Epidermal melanocyte (primary cell): ENCODE results near the gene RGL1.

Source experiments
- DNase-seq: peaks from one replicate; pipeline ENCODE4 v3.0.0; 2011; ENCODE audit warnings: low spot score; ENCODE audit not compliant: insufficient read length

RGL1 gene

DNA sequence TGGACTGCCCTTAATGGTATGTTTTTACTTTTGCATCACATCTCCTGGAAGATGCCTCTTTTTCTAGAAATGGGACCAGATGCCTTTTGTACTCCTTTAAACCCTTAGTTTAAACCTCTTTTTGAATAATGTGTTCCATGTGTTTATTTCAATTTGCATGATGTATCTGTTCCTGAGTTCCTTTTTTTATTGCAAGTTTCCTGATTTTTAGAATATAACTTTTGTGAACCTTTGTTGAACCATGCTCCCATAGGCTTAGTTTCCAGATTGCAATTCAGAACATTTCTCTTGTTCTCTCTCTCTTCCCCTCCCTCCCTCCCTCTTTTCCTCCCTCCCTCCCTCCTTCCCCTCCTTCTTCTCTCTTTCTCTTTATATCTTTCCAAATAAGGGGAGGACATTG lies 81.9 kb downstream of the RGL1 start:
- DNase-seq: no peak

DNA sequence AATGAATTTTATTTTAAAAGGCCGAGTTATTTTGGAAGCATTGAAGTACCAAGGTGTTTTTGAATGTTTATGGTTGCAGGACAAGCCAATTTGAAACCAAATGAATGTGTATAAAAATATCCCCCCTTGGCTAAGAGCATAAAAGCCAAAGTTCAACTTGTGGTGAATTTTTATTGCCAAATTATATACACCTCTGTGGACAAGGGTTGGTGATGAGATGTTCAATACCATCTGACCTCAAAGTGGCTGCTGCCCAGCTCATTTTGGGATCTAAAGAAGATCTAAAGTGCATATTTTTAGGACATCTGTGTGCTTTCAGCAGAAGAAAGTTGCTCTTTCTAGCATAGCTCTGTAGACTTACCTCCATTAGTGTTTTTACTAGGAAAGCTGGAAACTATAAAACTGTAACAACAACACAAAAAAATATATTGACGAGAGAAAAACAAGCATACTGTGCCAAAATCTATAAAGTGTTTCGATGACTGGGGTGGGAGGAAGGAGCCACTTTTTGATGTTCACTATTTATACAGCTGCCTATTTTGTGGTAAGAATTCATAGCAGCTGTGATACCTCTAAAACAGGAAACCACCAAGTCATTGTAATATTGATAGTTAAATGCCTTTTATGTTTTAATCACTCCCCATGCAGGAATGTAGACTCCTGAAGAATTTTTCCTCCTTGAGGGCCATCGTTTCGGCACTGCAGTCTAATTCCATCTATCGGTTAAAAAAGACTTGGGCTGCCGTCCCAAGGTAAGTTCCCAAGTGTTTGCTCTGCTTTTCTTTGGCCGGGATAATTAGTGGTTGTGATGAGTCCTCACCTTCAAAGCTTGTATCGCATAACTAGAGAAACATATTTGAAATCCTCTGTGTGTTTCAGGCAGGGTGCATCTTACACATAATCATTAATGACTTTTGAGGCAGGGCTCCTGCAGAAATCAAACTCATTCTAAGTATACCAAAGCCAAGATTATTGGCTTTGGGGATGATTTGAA lies 83.2 kb downstream of the RGL1 start:
- DNase-seq: no peak

DNA sequence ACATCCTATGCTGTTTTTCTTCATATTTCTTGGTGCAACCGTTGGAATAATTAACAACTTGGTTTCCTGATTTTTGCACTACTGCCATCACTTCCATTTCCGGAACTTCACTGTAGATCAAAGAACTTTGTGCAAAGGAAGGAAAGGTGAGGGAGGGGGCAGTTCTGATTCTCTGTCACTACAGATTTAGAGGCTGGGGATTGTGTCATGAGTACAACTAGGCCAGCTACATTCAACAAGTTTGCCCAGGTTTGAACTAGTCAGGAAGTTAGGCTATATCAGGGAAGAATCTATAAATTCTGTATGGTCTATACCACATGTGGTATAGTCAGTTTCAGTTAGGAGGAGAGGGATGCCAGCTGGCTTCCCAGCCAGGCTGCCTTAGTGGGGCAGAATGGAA lies 84.2 kb downstream of the RGL1 start:
- DNase-seq: no peak

DNA sequence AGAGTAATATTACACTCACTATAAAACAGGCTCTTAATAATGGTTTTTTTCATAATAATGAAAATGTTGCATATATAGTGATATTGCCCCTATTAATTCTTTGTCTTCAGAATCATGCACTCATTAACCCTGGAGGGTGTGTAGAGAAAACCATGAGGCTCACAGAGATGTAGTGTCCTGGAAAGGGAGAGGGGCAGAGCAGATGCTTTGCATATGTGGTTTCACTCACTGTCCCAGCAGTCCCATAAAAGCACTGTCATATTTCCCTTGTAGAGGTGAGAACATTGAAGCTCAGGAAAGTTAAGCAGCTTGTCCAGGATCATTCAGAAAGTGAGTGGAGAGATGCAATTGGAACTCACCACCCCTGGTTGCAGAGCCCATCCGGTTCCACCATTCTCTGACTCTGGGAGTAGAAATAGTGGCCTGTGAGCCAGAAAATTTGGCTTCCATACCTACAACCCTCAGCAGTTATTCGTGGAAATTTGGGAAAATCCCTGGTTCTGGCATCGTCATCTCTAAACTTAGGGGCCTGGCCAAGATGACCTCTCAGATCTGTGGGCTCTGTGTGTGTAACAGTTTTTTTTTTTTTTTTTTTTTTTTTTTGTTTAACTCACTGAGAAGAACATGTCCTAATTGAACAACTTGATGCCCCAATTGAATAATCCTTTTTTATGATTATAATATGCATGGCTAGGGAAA lies 86.4 kb downstream of the RGL1 start:
- DNase-seq: no peak

DNA sequence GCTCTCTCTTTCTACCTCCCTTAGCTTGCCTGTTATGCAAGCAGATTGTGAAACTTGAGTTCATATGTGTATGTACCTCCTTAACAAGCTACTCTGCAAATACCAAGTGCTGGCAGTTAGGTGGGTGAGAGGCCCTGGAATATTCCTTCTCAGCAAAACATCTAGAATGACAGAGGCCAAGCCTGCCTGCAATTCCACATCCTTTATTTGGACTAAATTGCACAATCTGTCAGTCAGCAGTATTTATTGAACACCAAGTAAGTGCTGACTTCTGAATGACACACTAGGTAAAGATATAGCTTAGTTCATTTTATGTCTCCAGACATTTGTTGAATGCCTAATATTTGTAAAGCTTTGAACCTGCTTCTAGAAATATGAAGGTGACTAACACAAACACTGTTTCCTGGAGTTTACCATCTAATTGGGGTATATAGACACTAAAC lies 87.5 kb downstream of the RGL1 start:
- DNase-seq: no peak

DNA sequence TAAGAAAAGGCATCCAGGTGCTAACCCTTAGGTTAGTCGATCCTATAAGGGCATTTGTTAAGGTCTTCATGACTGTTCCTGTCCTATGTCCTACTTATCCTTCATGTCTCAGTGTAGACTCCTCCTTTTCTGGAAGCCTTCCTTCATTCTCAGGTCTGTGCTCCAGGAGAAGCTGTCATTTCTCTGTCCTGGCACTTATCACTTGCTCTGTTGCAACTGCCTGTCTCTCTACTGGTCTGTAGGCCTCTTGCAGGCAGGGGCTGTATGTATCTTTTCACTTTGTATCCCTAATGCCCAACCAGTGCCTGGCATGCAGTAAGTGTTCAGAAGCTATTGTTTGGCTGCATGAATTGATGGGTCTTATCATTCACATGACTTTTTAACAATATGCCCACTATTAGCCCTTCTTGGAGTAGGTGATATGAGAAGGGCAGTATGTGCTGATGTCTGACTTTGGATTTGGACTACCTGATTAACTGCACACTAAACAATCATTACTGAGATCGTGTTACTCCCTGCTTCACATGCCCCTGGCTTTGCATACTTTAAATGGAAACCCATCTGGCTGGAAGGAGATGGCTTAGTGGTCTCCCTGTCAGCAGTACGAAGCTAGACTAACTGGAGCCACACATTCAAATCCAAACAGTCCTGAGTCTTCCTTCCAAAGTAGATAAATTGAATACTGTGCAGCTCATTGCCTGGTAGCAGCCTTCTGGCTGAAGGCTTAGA lies 88.8 kb downstream of the RGL1 start:
- no peak for DNase-seq

DNA sequence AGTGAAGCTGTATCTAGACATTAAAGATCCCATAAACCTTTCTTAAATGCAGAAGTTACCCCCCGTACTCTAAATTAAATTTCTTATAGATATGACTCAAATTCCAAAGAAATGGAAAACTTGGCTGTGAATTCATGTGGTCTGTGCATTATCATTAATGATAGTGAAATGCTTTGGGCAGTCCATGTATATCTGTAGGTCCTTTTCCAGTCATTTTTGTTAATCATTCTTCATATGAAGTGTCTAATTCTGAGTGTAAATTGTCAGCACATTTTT lies 89.3 kb downstream of the RGL1 start:
- DNase-seq: no peak

DNA sequence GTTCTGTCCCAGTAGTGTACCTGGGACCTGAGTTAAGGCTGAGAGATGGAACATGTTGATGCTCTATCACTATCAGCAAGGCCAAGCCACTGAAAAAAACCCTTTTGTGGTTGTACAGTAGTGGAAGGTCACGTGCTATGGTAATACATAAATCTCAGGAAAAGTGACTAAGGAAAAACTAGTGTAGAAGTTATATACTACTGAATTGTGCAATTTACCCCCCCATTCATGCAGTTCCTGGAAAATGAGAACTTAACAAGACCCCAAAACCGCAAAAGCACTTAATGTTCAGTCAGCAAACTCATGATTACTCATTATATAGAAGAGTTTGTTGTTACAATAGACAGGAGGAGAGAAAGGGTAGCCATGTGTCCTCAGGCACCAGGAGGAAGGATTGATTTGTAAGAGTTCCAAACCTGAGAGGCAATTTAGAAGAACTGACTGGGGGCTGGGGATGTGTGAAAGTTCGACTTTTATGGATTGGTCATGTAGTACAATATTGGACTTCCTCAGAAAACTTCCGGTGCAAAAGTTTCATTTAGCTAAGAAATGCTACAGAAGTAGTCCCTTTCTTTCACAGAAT lies 91.6 kb downstream of the RGL1 start:
- DNase-seq: no peak

DNA sequence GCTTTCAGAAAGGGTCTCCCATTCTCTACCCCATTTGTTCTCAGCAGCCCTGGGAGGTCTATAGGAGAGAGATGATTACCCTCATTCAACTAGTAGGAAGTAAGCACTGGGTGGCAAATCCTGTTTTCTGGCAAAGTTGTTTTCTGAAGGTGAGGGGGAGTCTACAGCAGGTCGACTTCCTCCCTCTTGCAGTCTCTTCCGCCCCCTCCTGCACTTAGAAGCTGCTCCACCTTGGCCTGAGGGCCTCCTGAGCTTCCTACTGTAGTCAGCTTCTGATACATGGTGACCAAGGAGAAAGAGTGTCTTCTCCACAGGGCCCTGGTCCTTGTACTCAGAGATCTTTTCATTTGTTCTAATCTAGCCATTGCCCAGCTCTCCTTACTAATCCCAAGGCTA lies 93.1 kb downstream of the RGL1 start:
- DNase-seq: no peak

DNA sequence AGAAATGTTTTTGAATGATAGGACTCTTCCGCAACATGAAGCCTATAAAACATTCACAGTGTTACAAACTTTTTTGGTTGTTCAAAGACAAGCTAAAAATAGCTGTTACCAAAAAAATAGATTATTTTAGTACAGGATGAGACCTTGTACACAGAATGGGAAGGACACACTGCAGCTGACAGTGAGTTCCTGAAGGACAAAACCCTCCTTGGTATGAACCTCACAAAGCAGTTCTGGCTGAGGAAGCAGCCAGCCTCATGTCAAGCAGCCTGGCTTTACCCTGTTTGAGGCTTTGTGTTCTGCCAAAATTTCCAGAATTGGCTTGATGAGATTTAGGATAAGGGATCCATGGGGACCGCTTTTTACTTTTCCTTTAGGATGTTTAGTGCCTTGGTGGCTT lies 93.7 kb downstream of the RGL1 start:
- no peak for DNase-seq

DNA sequence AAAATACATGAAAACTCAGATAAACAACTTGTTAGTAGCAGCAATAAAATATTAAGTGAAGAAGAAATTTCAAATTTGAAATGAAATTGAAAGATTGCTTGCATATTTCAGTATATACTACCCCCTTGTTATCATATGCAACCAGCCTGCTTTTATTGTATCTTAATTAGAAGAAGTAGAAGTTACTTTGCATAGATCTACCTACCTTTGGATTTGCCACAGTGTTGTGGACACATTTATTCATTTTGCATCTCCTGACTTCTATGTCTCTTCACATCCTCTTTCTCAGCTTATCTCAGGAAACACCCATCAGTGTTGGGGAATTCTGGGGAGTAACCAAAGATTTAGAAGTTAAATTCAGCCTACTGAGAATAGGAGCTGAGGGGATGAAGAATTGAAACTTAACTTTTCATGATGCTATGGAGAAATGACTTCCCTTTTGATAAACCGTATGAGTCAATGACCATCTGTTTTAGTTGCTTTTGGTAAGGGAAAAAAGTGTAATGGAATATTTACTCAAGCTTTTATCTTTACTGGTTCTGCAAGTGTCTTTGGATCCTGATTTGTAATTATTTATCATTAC lies 96.9 kb downstream of the RGL1 start:
- DNase-seq: no peak

DNA sequence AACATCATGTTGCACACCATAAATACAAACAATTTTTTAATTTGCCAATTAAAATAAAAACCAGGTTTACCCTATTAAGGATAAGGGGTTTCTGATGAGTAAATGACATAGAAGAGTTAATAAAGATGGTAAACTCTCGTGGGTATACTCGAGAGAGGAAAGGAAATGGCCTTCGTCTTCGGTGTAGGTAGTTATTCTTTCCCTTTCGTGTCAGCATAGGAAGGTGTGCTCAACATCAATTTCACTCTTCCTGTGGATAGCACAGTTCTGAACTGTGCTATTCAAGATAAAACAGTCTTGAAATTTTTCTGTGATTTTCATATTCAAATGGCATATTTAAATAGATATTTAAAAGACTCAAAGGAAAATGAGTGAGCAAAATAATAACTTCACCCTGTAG lies 98.2 kb downstream of the RGL1 start:
- no peak for DNase-seq

DNA sequence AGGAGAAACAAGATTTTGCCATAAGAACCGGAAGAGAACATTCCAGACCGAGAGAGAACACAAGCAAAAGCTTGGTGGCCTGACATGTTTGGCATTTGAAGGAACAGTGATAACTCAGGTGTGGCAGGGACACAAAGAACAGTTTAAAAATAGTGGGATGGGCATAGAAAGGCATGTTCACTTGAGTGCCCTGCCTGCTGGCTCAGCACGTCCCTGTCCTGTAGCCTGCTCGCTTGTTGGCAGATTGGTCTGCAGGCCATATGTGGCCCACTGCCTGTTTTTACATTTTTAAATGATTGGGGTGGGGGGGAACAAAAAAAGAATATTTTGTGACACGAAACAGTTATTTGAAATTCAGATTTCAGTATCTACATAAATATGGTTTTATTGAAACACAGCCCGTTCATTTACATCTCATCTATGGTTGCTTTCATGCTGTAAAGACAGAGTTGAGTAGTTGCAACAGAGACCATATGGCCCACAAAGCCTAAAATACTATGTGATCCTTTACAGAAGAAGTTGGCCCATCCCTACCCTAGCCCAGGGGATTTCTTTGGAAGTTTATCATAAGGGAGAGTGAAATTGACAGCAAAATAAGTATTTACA lies 100.7 kb downstream of the RGL1 start:
- no peak for DNase-seq

DNA sequence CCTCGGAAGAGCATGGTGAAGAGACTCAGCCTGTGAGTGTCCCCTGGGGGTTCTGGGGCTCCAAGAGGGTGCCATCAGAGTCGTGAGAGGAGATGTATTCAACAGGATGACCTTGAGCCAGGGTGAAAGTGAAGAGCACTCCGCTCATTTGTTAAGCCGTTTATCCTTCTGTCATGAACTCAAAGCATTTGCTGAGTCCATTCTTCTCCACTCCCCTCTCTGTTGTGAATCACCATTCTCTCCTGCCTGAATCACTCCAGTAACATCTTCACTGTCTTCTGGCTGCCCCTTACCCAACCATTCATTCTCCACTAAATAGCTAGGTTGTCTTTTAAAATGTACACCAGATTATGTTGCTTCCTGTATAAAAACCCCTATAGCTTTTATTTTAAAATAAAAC lies 102.2 kb downstream of the RGL1 start:
- DNase-seq: no peak

DNA sequence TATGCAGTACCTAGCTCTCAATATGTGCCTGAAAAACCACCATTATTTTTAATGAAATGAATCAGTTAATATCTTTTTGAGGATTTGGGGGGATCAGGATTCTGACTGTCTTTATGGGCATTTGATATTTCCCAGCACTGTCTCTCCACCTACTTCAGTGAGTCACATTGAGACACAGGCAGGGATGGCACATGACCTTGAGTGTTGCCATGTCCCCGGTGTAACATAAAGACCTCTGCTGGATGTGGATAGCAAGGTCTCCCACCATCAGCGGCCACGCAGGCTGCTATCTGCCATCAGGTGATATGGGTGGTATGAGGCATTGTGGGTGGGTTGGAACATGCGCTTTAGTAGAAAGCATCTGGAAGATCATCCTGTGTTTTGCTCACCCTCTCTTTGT lies 103.2 kb downstream of the RGL1 start:
- DNase-seq: no peak

DNA sequence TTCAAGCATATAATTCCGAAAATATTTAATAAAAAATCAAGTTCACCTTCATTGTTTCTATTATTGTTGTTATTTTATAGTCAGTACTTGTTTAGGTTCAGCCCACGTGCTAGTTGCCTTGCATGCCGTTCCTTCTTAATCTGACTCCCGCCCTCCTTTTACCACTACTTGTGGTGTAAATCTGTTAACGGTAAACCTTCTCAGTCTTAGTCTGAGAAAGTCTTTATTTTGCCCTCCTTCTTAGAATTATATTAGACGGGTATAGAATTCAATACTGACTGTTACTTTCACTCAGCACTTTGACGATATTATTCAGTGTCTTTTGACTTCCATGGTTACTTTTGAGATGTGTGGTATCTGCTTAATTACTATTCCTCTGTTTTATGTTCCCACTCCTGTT lies 104.8 kb downstream of the RGL1 start:
- DNase-seq: no peak

DNA sequence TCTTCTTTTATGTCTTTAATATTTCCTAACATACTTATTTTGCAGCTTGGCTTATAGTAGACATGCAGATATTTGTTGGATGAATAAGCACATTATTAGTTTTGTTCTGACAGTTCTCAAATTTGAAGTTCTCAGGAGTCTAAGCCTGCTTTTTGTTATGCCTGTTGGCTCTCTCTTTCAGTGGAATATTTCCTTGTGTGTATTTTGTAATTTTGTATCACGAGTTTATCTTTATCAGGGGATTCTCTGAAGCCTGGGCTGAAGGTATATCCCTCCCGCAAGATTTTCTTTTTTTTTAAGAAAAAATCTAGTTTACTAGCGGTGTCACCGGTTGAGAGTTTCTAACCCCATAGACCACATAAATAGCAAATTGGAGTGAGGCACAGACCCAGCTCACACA lies 105.9 kb downstream of the RGL1 start:
- no peak for DNase-seq

DNA sequence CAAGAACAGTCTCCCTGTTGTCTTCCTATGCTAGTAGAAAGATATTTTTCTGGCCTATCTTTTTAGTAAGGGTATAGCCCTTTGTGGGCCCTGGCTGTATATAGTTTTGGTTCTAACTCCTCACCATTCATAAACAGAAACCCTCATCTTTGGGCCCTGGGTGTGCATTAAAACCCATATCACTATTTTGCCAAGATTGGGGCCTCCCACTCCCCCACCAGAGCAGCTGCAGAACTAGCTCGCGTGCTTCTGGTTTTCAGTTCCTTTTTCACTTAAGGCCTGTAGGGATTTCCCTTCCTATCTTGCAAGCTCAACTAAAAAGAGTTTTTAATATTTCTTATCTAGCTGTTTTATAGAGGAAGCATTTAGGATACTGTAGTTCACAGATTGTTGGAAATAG lies 106.4 kb downstream of the RGL1 start:
- no peak for DNase-seq

DNA sequence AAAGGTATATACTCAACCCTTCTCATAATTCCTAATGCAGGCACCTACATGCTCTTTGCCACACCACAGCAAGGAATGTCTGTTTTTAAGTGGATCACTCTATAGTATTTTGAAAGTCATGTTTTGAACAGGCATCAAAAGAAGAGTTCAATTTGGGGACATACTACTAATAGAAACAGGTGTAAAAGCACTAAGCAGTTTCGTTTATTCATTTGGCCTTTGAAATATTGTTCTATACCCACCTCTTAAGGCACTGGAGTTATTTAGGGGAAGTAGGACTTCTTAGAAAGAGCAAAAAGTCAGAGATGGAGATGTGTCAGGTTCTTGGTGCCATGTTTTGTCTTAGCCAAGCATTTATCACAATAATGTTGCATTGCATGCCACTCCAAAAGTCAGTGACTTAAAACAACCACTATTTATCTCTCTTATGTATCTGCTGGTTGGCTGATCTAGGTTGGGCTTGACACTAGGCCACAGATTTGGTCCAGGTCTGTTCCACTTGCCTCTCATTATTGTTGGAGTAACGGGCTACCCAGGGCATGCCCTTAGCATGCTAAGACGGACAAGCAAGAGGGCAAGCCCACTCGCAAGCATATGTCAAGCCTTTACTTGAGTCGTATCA lies 107.5 kb downstream of the RGL1 start:
- DNase-seq: no peak

DNA sequence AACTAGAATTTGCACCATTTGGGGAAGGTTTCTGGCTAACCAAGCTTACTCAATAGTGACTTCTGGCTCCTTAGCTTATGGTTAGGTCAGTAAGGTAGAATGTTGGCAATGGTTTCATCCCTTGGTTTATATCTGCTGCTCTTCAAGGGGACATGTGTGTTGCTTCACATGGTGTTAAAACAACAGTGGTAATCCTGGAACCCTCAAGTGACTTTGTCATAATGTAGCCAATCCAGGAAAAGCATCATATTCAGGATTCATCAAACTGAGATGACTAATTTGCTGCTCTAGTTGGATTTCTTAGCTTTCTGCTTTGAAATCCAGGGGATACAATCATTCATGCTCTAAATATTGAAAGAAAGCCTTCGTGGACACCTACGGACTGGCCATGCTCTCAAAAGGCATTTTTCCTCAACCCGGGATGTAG lies 108.7 kb downstream of the RGL1 start:
- DNase-seq: no peak

DNA sequence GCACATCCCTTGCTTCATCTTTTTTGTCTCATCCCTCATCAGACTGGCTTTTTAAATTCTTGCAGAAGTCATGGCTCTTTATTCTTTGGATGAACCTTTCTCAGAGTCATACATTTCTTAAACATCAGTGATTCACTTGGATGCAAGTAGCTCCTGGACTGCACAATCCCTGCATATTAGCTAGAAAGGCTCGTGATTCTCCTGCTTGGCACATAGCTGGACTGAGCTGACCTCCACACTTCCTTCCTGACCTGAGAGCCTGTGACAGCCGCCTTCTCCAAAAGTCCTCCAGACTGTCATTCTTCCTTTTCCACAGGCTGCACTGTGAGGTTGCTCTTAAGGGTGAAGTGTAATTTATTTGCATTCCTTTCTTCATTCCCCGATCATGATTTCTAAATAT lies 109.4 kb downstream of the RGL1 start:
- no peak for DNase-seq
